HG03558 (cell line): ENCODE measurements around the gene ZSCAN30.
"Not testable (repeated sequence)": the region's sequence is repeated elsewhere in the genome, so short reads cannot be mapped to it uniquely, and the experiment has no call there.

Experiments used
- ATAC-seq: cut with Tn5 transposase; IDR thresholded peaks from one replicate; pipeline ENCODE4 v1.9.1; 2021; ENCODE audit warnings: moderate number of reproducible peaks; ENCODE audit not compliant: unreplicated experiment; ENCODE audit errors: extremely low read depth

The ZSCAN30 gene

GRCh38 chr18:35241448-35241804 lies 48.6 kb downstream of the ZSCAN30 start:
- no peak for ATAC-seq

- peak; percentile 93 for ATAC-seq
These were observed 49.2 kb downstream of the ZSCAN30 start, which contains the start of gene ZNF397 for GRCh38 chr18:35240664-35241447. Gene ZNF397 (plus strand): TSS chr18:35241034. CDS start chr18:35242471, 1,437 bp downstream.

- no peak for ATAC-seq
These were observed 50.7 kb downstream of the ZSCAN30 start for GRCh38 chr18:35239314-35239713.

GRCh38 chr18:35236571-35237363 lies 53.3 kb downstream of the ZSCAN30 start:
- no peak for ATAC-seq

GRCh38 chr18:35231052-35231451 lies 59.0 kb downstream of the ZSCAN30 start:
- ATAC-seq, result no peak

GRCh38 chr18:35227254-35227653 lies 62.8 kb downstream of the ZSCAN30 start:
- no peak for ATAC-seq

- ATAC-seq, result no peak
These were observed 66.2 kb downstream of the ZSCAN30 start for GRCh38 chr18:35223797-35224196.

GRCh38 chr18:35220424-35220823 lies 69.6 kb downstream of the ZSCAN30 start:
- ATAC-seq, result no peak

GRCh38 chr18:35219331-35219730 lies 70.7 kb downstream of the ZSCAN30 start:
- ATAC-seq, result not testable (repeated sequence)

GRCh38 chr18:35216611-35217010 lies 73.4 kb downstream of the ZSCAN30 start:
- not testable (repeated sequence) for ATAC-seq

GRCh38 chr18:35215026-35215425 lies 75.0 kb downstream of the ZSCAN30 start:
- ATAC-seq, result no peak

- not testable (repeated sequence) for ATAC-seq
These were observed 84.1 kb downstream of the ZSCAN30 start for GRCh38 chr18:35205746-35206458.

- no peak for ATAC-seq
These were observed 84.8 kb downstream of the ZSCAN30 start for GRCh38 chr18:35205199-35205712.

- ATAC-seq, result no peak
These were observed 87.0 kb downstream of the ZSCAN30 start for GRCh38 chr18:35203067-35203466.

GRCh38 chr18:35201256-35201931 lies 88.6 kb downstream of the ZSCAN30 start:
- ATAC-seq, result no peak
